GM19035 (cell line): Measurements from ENCODE around the gene EOGT.

Source experiments
- ATAC-seq: cut with Tn5 transposase; IDR thresholded peaks from one replicate; pipeline ENCODE4 v1.9.1; 2021; ENCODE audit not compliant: unreplicated experiment

Gene EOGT

DNA sequence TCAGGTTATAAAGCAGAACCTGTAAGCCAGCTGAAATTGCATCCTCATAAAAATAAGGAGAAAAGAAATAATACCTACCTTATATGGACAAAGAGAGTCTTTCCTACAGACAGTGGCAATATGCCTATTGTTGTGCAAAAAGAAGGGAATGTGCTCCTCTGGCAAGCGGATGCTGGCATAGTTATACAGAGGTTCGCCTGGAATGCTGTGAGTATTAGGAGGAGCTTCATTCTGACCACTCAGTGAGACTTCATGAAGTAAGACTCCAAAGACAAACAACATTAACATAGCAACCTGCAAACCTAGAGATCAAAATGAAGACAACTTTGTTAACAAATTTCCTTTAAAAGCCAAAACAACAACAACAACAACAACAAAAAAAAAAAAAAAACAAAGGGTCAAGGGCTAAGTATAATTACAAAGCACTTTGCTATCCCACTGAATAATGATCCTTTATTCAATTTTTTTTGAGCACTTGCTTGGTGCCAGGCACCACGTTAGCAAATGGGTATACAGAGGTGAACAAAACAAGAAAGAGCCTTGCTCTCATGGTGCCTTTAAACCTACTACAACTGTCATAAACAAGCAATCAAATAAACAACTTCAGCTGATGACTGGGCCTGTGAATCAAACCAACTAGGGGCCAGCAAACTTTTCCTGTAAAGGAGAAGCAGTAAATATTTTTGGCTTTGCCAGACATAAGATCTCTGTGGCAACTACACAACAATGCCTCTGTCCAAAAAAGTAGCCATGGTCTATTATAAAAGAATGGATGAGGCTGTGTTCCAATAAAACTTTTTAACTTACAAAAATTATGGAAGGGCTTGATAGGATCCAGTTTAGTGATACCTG lies 3.7 kb downstream of the EOGT start:
- no peak for ATAC-seq

DNA sequence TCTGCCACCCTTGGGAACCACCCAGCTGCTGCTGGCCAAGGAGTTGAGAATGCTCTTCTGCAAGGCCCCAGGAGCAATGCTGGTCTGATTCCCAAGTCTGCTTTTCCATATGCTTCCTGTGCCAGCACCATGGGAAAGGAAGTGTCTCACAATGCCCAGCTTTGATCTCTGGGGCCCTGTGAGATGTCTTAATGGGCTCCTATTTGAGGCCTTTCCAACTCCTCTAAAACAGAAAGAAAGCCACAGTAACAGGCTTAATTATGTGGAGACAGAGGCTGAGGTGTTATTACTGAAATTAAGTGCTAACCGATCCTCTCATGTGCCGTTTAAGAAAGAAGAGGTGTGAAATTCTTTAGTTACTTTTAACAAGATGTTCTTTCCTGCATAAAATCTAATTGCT lies 4.5 kb downstream of the EOGT start:
- no peak for ATAC-seq

DNA sequence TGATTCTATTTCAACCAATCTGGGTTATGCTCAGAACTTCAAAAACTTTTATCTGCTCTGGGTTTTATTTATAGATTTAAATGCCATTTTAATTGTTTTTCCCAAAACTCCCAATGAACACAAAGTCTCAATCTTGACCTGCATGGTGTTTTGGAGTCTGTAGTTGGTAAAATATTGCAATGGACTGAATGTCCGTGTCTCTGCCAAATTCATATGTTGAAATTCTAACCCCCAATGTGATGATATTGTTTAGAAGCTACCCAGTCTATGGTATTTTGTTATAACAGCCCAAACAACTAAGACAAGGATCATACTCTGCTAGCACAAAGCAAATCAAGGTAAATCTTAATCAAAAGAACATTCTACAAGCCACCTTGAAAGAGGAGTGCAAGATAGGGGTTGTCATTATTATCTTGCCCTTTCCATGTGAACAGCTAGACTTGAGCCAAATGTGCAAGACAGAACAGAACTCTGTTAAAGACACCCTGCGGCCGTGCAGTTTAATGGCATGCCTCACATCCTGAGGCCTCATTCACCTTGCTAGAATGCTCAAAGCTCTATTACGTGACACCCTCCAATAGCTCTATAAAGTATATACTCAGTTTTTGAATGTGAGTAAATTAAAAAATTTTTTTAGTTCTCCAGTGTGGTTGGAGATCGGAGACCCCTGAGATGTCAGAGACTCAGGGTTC lies 7.5 kb downstream of the EOGT start:
- ATAC-seq, result no peak

DNA sequence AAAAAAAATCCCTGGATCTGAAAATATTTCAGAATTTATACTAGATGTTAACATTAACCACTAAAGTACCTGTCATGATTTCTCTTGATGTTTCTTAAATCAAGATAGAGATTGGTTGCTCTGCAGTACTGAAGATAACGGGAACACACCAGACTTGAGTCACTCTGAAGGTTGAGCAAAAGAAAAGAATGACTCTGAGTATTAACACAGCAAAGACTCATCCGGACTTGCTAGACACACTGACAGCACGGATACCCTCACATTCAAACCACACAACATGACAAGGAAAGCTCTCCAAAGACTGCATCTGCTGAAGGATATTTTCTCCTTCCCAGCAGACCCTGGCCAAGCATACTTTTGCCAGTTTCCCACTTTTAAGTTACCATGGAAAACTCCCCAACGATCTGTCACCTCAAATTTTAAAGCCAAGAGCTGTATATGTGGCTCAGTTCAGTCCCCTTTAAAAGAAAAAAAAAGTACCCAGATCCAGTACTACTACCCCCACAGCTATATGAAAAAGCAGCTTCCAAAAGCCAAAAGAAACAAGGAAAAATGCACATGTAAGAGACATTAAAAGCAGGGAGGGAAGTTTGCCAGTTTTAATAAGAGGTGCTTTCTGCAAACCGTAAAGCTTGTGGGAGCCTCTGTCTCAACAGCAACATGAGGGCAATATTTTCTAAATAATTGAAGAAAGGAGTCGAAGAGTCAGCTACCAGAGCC lies 8.3 kb downstream of the EOGT start:
- no peak for ATAC-seq

DNA sequence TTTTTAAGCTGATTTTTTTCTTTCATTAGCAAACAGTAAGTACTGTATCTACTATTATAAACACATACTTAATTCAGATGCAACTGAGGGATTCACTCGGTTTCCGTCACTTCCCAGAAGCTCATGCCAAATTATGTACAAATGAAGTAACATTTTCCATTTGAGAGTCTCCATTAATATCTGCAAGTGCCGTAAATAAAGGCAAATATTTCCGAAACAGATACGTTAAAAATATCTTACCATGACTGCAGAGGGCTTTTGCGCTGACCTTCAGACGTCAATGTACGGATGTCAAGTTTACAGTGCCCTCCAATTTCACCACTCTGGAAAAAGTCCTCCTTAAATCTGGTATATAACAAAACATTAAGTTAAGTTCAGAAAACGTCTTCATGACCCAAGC lies 9.3 kb downstream of the EOGT start:
- no peak for ATAC-seq

DNA sequence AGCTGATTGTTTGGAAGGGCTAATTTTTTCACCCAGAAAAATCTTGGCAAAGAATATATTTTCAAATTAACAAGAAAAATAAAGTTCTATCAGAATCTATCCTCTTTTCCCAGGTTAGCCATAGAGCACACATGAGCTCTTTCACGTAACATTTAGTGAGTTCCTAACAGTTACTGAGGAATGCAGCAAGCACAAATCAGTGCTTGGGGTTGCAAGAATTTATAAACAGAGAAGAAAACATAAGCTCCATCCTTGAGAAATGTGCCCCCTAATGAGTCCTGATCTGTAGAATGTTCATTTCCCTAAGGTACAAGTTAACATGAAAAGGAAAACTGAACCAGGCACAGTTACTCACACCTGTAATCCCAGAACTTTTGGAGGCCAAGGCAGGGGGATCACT lies 13.9 kb downstream of the EOGT start:
- ATAC-seq, result no peak

DNA sequence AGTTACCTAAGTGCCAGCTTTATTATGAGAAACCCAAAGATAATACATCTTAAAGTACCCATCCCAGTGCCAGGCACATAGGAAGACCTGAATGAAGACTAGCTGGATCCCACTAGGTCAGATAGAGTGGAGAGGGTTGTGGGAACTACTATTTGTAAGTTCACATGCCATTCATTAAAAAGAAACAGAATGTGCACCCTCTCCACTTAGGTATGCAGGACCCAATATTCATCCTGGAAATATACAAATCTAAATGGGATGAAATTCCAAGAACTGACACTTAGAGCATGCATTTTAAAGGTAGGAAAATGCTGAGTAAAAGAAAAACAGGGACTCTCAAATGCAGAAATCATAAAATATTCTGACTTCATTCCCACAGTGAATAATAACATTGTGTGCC lies 14.3 kb downstream of the EOGT start:
- ATAC-seq, result no peak

DNA sequence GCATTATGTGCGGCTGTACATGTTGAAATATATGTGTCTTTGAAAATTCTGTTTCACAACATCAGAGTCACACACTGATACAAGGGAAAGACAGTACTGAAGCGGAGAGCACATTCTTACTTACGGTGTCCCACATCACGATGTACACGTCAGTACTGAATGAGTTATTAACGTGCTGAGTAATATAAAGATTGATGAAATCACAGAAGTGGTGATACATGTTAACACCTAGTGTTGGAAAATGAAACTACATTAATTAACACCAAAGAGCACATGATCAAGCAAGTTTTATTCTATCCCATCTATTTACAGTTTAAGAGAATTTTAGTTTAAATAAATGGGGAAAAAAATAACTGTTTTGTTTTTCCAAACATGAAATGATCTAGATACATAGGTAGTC lies 15.6 kb downstream of the EOGT start:
- ATAC-seq, result no peak

DNA sequence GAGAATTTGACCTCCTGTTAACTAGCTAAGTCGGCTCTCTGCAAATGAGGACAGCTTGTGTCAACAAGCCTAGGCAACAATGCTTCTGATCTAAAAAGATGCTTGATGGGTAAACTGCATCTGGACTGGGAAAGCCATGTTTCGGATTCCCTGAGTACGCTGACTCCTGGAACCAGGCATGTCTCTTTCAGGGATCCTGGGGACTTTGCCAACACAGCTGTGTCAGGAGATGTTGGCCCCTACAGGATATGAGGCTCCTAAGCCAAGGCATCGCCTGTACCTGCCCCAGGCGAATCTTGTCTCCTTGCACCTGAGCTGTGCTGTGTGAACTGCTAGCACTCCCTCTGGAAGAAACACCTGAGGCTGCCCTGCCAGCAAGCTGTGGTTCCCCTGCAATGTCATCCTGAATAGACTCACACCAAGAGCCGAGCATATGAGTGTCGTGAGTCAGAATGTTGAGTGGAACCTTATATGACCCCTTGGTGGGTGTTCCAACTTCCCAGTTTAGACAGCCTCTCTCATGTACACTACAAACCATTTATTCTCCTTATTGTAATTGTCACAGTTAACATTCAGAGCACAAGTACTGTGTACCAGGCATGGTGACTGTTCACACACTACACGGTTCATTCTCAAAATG lies 17.0 kb downstream of the EOGT start:
- ATAC-seq, result no peak

DNA sequence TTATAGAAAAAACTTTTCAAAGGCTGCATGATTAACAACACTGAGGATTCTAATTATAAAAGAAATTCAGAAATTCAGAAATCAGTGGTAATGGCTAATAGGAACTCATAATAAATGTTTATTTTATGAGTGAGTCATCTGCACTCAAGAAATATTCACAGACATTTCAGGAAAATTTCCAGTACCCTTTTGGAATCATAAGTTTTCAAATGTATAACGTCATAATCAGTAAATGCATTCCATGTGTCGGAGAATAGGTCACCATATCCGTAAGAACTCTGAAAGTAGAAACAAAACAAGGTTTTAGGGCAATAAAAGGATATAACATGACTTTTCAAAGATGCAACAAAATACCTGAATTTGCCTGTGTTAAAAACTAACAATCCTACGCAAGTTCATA lies 24.7 kb downstream of the EOGT start:
- ATAC-seq, result no peak

DNA sequence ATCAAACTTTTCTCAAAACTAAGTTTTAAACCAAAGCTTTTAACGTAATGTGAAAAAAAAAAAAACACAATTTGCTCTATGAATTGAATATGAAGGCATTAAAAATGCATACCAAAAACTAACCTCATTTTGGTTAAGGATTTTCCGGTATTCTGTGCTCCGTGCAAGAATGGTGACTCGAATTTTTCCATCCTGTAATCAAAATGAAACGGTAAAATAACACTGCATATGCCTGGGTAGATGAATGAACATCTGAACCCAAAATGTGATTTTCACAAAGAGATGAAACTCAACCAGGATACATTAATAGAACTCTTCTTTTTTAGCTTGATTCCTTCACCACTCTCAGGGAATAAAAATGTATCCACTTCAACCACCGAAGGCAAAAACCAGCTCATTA lies 26.2 kb downstream of the EOGT start:
- no peak for ATAC-seq

DNA sequence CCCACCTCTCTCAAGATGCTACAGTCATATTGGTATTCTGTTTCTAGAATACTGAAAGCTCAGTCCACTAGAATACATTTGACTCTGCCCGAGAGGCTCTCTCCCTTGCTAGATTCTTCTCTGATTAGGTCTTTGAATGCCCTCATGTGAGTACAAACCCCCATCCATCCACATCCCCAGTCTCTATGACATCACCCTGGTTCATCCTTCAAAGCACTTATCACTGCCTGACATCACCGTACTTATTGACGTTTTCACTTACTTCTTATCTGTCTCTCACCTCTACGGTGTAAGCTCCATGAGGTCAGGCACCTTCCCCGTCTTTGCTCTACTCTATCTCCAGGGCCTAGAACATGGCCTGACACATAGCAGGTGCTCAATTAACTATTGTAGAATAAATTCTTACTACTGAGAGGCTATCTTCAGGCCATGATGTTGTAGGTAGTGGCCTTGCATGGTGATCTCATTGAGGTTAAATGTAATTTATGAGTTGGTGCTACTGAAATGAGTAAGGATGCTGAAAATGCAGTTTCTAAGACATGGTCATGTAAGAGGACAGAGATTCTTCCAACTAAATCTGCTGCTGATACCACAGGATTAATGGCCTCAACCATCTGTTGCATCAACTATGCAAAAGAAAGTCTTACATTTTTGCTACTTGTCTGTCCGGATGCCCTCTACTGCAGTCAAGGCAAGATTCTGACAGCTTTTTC lies 26.8 kb downstream of the EOGT start:
- ATAC-seq, result no peak

DNA sequence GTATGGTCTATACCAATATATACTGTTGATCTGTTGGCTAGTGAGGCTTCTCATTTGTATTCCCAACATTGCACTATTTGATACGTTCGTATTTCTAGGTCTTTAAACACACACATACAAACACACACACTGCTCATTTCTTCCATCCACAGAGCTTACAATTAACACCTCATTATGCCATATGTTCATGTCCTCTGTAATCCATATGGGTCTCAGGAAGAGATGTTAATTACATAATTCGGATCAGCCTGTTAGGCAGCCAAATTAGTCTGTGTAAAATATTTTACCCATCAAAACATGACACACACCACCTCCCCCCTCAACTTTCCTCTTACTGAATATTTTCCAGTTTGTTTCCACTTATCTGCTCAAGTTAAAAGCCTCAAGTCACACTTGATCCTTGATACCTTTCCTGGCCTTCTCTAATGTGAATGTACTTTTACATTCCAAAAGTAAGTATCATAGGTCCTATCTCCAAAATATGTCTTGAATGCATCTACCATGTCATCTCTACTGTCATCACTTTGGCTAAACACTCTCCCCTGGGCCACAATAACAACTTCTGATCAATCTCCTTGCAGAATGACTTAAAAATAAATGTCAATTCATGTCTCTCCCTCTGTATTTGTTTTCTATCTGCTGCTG lies 28.2 kb downstream of the EOGT start:
- ATAC-seq, result no peak

DNA sequence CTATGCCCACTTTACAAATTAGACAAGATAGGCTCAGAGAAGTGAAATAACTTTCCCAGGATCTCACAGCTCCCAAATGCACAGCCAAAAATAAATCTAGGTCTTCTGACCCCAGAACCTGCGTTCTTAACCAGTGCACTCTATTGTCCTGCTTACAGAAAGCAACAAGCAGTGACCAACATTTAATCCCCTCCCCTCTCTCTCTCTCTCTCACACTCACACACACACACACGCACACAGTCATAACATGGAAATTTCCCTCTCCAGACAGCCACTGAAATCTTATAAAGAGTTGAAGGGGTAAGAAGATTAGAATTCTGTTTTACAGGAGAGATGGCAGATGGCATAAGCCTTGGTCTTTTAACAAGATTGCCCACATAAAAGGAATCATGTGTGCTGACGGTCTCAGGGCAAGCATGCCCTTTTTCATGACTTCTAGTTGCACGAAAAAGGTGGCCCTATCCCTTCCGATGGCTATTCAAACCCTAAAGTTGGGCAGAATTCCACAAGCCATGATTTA lies 29.4 kb downstream of the EOGT start:
- no peak for ATAC-seq

DNA sequence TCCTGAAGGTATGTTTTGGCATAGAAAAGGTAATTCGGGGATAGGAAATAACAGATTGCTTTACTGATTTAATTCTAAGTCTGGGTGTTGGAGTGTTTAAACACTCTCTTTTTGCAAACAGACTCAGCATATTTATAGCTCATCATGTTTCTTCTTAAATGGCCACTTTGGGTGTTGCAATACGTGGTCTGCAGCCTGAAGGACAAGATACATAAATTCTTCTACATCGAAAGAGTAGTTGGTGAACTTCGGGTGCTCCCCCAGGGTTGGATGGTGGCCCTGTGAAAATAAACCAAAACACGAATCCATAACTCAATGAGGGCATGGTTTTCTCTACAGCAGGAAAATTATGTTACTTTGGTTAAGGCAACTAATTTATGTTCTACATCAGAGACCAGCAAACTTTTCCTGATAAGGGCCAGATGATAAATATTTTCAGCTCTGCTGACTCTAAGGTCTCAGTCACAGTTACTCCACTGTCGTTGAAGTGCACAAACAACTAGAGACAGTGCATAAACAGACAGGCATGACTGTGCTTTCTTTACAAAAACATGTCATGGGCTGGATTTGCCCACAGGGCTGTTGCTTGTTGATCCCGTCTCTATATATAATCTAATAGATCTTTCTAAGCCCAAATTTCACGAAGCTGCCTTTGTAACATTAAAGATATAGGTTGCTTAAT lies 35.9 kb downstream of the EOGT start:
- ATAC-seq, result no peak

DNA sequence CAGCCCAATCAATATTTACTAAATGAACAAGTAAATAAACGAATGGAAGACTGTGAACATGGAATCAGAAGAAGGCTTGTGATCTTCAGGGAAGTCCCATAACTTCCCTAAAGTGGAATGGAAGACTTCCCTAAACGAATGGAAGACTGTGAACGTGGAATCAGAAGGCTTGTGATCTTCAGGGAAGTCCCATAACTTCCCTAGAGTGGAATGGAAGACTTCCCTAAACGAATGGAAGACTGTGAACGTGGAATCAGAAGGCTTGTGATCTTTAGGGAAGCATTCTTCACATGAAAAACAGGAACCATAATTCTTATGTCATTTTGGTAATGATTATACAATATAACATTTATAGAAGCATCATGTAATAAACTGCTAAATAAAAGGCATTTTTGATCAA lies 38.8 kb downstream of the EOGT start:
- no peak for ATAC-seq

DNA sequence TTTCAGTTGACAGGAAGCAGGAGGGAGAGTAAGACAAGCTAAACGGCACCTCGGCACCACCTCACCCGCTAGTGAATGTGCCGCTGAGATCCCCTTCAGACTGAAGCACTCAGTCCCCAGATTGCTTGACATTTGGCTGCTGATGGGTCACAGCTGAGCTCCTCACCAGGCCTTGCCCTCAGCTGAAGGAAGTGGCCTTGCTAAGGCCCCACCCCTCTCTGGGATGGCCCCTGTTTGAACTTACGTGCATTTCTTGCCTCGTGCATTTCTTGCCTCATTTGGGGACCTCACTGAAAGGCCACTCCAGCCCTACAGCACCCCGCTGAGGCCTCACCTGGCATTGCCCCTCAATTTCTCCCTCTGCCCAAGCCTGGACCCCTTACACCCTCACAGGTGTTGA lies 39.8 kb downstream of the EOGT start:
- ATAC-seq, result no peak

DNA sequence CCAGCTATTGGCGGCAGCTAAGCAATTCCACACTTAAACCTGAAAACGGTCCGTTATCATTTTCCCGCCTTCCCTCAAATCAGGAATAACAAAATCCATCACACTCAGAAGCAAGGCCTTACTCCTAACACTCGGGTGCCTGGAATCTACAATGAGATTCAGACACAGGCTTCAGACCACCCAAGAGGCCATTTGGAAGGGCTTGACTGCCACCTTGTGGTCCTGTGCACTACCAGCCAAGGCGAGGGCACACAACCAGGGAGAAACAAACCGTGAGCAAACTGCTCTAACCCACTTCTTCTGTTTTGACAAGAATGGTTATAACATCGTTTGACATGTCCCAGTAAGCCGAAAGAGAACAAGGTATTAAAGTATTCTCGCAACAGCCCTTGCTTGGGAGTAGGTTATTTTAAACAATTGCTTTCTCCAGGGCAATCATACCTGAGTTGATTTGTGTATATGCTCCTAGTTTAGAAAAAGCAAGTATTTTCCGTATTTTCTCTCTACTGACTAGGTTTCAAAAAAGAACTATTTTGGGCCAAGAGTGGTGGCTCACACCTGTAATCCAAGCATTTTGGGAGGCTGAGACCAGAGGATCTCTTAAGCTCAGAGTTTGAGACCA lies 41.0 kb downstream of the EOGT start:
- ATAC-seq, result peak; percentile 69

DNA sequence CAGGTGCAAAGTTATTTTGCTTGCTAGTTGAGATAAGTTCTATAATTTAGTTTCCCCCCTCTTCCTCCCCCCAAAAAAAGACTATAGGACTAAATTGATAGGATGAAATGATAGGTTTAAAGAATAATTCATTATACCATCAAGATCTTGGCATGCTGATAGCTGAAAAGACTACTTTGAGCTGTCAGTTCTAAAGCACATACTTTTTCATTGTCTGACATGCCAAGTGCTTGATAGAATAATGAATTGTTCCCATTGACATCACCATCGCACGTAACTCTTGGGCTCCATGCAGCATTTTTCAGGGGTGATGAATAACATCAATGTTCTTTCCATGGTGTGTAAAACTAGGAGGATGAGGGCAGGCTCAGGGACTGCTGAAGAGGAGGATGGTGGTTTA lies 48.8 kb downstream of the EOGT start:
- ATAC-seq, result no peak
